ENCODE data around the gene BICRA. TPM values are rescaled to one million over a fixed set of nuclear protein-coding genes. Genes with fewer than 3 reads are reported as not detected.

BICRA gene
- total RNA-seq, 1 experiment from 2014 or later = 13.1 TPM

- Mint-ChIP-seq H3K27ac (ENCODE audit: low read depth, unreplicated experiment) (no peak overlapping the region), H3K36me3 (ENCODE audit: insufficient read depth, unreplicated experiment) (peaks cover 29% of the 10 kb centered on the region), H3K4me1 (ENCODE audit: insufficient read depth, unreplicated experiment) (peaks cover 17% of the 10 kb centered on the region), H3K9me3 (ENCODE audit: unreplicated experiment) (no peaks in the 10 kb centered on the region), H3K27me3 (ENCODE audit: insufficient read depth, unreplicated experiment) (no peaks in the 10 kb centered on the region), H3K4me3 (ENCODE audit: unreplicated experiment) (no peak overlapping the region)
- DNase-seq (ENCODE audit: unreplicated experiment) = no peak
- POLR2A ChIA-PET = no interaction called here
- CTCF ChIA-PET = no interaction called here
- intact Hi-C loops (cut with micrococcal nuclease) = no loop called here
- no TSS peak for BruUV-seq (replicated peaks)
- no peak for TF ChIP-seq CTCF (IDR thresholded peaks at IDR 0.05; ENCODE audit: unreplicated experiment)
These were observed 6.8 kb downstream of the BICRA start for GRCh38 chr19:47615714-47616113.

GRCh38 chr19:47618771-47619170 is 9.8 kb downstream of the BICRA start:
- ChIA-PET CTCF (interaction anchor here (0.6 kb wide), 1 partner anchor 88 kb away, joined by 3 read pairs; no protein-coding TSS in a partner anchor), POLR2A (no interaction called here)
- no peak overlapping the region for H3K27ac Mint-ChIP-seq (ENCODE audit: low read depth, unreplicated experiment)
- DNase-seq (ENCODE audit: unreplicated experiment) = no peak
- H3K27me3 Mint-ChIP-seq (ENCODE audit: insufficient read depth, unreplicated experiment) = no peaks in the 10 kb centered on the region
- no TSS peak for BruUV-seq (replicated peaks)
- H3K4me3 Mint-ChIP-seq (ENCODE audit: unreplicated experiment) = no peak overlapping the region
- intact Hi-C loops (cut with micrococcal nuclease) = no loop called here
- peaks cover 16% of the 10 kb centered on the region for H3K36me3 Mint-ChIP-seq (ENCODE audit: insufficient read depth, unreplicated experiment)
- no peak for TF ChIP-seq CTCF (IDR thresholded peaks at IDR 0.05; ENCODE audit: unreplicated experiment)
- H3K9me3 Mint-ChIP-seq (ENCODE audit: unreplicated experiment) = no peaks in the 10 kb centered on the region
- peaks cover 9% of the 10 kb centered on the region for H3K4me1 Mint-ChIP-seq (ENCODE audit: insufficient read depth, unreplicated experiment)

- Mint-ChIP-seq H3K4me1 (ENCODE audit: insufficient read depth, unreplicated experiment) (peaks cover 13% of the 10 kb centered on the region), H3K9me3 (ENCODE audit: unreplicated experiment) (no peaks in the 10 kb centered on the region), H3K4me3 (ENCODE audit: unreplicated experiment) (no peak overlapping the region), H3K36me3 (ENCODE audit: insufficient read depth, unreplicated experiment) (peaks cover 16% of the 10 kb centered on the region), H3K27me3 (ENCODE audit: insufficient read depth, unreplicated experiment) (no peaks in the 10 kb centered on the region), H3K27ac (ENCODE audit: low read depth, unreplicated experiment) (no peak overlapping the region)
- TF ChIP-seq CTCF (IDR thresholded peaks at IDR 0.05; ENCODE audit: unreplicated experiment) = no peak
- BruUV-seq (replicated peaks) = no TSS peak
- ChIA-PET POLR2A (interaction anchor here (0.5 to 1.0 kb wide), 3 partner anchors 9 to 1467 kb away, joined by 3 to 5 read pairs (median 3); no protein-coding TSS in a partner anchor), CTCF (interaction anchor here (0.7 kb wide), 1 partner anchor 76 kb away, joined by 3 read pairs; no protein-coding TSS in a partner anchor)
- intact Hi-C loops (cut with micrococcal nuclease) = no loop called here
- no peak for DNase-seq (ENCODE audit: unreplicated experiment)
These were observed 10.8 kb downstream of the BICRA start for GRCh38 chr19:47619763-47620162.

- Mint-ChIP-seq H3K36me3 (ENCODE audit: insufficient read depth, unreplicated experiment) (peaks cover 12% of the 10 kb centered on the region), H3K9me3 (ENCODE audit: unreplicated experiment) (no peaks in the 10 kb centered on the region), H3K4me1 (ENCODE audit: insufficient read depth, unreplicated experiment) (peaks cover 13% of the 10 kb centered on the region), H3K27me3 (ENCODE audit: insufficient read depth, unreplicated experiment) (no peaks in the 10 kb centered on the region), H3K4me3 (ENCODE audit: unreplicated experiment) (no peak overlapping the region), H3K27ac (ENCODE audit: low read depth, unreplicated experiment) (no peak overlapping the region)
- POLR2A ChIA-PET = interaction anchor here (0.6 to 2.7 kb wide), 10 partner anchors 10 to 174 kb away, joined by 3 to 17 read pairs (median 4); no protein-coding TSS in a partner anchor
- no peak for TF ChIP-seq CTCF (IDR thresholded peaks at IDR 0.05; ENCODE audit: unreplicated experiment)
- no TSS peak for BruUV-seq (replicated peaks)
- intact Hi-C loops (cut with micrococcal nuclease) = no loop called here
- CTCF ChIA-PET = no interaction called here
- no peak for DNase-seq (ENCODE audit: unreplicated experiment)
These were observed 14.4 kb downstream of the BICRA start for GRCh38 chr19:47623151-47623920.

Data from MCF 10A (cell line).